IPS-18a (cell line): ENCODE measurements around the gene CYP19A1.

Experiments
- H3K27ac ChIP-seq: one replicate; pipeline ENCODE4 v1.5.1; 2013; ENCODE audit warnings: low read length
- H3K27me3 ChIP-seq: one replicate; pipeline ENCODE4 v1.6.1; 2013; ENCODE audit warnings: mild to moderate bottlenecking, low read length; ENCODE audit not compliant: control insufficient read depth, insufficient read depth
- H3K36me3 ChIP-seq: one replicate; pipeline ENCODE4 v1.6.1; 2013; ENCODE audit warnings: low read depth, low read length; ENCODE audit not compliant: control insufficient read depth
- H3K4me1 ChIP-seq: one replicate; pipeline ENCODE4 v1.6.1; 2013; ENCODE audit warnings: low read depth, low read length; ENCODE audit not compliant: control insufficient read depth
- H3K4me3 ChIP-seq: one replicate; pipeline ENCODE4 v1.5.1; 2013; ENCODE audit warnings: low read length
- H3K9ac ChIP-seq: one replicate; pipeline ENCODE4 v1.6.1; 2013; ENCODE audit warnings: mild to moderate bottlenecking, low read length, moderate library complexity
- H3K9me3 ChIP-seq: one replicate; pipeline ENCODE4 v1.6.1; 2013; ENCODE audit warnings: low read depth, low read length; ENCODE audit not compliant: control insufficient read depth

The CYP19A1 gene

DNA sequence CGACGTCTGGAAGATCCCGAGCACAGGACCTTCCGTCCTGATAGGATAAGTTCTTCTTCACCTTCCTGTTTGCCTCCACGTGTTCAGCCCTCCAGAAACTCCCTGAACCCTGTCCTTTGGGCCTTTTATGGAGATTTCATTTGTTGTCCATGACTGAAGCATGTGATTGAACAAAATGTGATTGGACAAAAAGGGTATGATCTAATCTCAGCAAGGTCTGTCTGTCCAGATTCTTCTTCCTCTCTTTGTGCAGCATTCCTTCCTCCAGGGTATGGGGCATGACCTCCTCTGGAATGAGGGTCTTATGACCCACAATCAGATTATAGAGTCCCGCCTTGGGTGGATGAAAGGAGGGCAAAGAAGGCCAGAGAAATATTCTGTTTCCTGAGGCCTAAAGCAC is at the start of gene CYP19A1:
Gene CYP19A1 (minus strand): TSS at position 101 of the 400 bp plus-strand sequence. CDS start 95,684 bp downstream, outside the sequence.
- Histone ChIP-seq H3K9ac (no peak within 1 kb of the TSS), H3K4me1 (no peaks in the 10 kb centered on the region), H3K4me3 (no peak within 1 kb of the TSS), H3K36me3 (no peaks in the 10 kb centered on the region), H3K27ac (no peak within 1 kb of the TSS), H3K9me3 (no peaks in the 10 kb centered on the region), H3K27me3 (peaks cover 41% of the 10 kb centered on the region)

GRCh38 chr15:51387699-51388041 is 49.3 kb upstream of the CYP19A1 start:
- H3K9ac ChIP-seq = no peak overlapping the region
- H3K4me3 ChIP-seq = no peak overlapping the region
- no peak overlapping the region for H3K27ac ChIP-seq
- H3K36me3 ChIP-seq = no peaks in the 10 kb centered on the region
- H3K4me1 ChIP-seq = peaks cover 11% of the 10 kb centered on the region
- no peaks in the 10 kb centered on the region for H3K27me3 ChIP-seq
- H3K9me3 ChIP-seq = no peaks in the 10 kb centered on the region

- Histone ChIP-seq H3K36me3 (no peaks in the 10 kb centered on the region), H3K9ac (no peak overlapping the region), H3K27ac (no peak overlapping the region), H3K27me3 (no peaks in the 10 kb centered on the region), H3K4me1 (peaks cover 11% of the 10 kb centered on the region), H3K4me3 (no peak overlapping the region), H3K9me3 (no peaks in the 10 kb centered on the region)
Observed at GRCh38 chr15:51386960-51387698, 48.7 kb upstream of the CYP19A1 start.

- no peak overlapping the region for H3K9ac ChIP-seq
- no peaks in the 10 kb centered on the region for H3K9me3 ChIP-seq
- no peaks in the 10 kb centered on the region for H3K36me3 ChIP-seq
- H3K4me1 ChIP-seq = peaks cover 11% of the 10 kb centered on the region
- no peak overlapping the region for H3K4me3 ChIP-seq
- H3K27ac ChIP-seq = no peak overlapping the region
- H3K27me3 ChIP-seq = no peaks in the 10 kb centered on the region
Observed at GRCh38 chr15:51386486-51386885, 48.1 kb upstream of the CYP19A1 start.

DNA sequence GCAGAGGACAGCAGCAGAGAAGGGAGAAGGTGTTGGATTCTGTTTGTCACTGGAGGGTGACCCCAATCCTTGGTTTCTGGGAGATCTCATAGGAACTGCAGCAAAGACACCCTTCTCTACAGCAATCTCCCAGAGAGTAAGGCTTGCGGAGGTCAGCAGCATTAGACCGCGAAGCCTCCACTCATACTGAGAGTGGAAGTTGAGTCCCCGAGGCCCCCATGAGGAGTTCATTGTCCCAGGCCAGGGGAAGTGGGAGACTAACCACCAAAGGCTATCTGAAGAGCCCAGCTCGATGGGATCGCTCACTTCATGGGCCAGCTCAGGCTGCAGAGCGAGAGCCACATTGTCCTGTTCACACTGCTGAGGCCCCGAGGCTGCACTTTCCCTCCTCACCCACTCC is 47.6 kb upstream of the CYP19A1 start:
- no peaks in the 10 kb centered on the region for H3K36me3 ChIP-seq
- H3K27ac ChIP-seq = no peak overlapping the region
- no peaks in the 10 kb centered on the region for H3K9me3 ChIP-seq
- no peak overlapping the region for H3K4me3 ChIP-seq
- H3K27me3 ChIP-seq = no peaks in the 10 kb centered on the region
- H3K9ac ChIP-seq = no peak overlapping the region
- H3K4me1 ChIP-seq = peaks cover 7% of the 10 kb centered on the region

DNA sequence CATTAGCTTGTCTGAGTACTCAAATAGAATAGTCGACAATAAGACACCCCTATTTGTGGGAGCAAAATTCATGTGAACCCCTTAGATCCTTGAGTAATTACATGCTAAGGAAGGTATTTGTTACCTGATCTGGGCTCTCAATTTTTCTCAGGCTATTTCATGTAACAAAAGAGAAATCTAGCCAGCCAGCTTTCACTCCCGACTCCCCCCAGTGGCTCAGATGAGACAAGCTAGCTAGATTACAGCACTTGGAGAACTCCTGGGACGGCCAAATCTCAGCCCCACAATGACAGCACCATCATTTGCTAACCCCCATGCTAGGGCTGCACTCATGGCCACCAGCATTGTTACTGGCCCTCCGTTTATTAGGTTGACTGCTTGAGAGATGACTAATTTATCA is 44.4 kb upstream of the CYP19A1 start:
- no peaks in the 10 kb centered on the region for H3K36me3 ChIP-seq
- H3K4me1 ChIP-seq = no peaks in the 10 kb centered on the region
- no peaks in the 10 kb centered on the region for H3K27me3 ChIP-seq
- H3K27ac ChIP-seq = no peak overlapping the region
- no peak overlapping the region for H3K9ac ChIP-seq
- no peak overlapping the region for H3K4me3 ChIP-seq
- H3K9me3 ChIP-seq = no peaks in the 10 kb centered on the region

DNA sequence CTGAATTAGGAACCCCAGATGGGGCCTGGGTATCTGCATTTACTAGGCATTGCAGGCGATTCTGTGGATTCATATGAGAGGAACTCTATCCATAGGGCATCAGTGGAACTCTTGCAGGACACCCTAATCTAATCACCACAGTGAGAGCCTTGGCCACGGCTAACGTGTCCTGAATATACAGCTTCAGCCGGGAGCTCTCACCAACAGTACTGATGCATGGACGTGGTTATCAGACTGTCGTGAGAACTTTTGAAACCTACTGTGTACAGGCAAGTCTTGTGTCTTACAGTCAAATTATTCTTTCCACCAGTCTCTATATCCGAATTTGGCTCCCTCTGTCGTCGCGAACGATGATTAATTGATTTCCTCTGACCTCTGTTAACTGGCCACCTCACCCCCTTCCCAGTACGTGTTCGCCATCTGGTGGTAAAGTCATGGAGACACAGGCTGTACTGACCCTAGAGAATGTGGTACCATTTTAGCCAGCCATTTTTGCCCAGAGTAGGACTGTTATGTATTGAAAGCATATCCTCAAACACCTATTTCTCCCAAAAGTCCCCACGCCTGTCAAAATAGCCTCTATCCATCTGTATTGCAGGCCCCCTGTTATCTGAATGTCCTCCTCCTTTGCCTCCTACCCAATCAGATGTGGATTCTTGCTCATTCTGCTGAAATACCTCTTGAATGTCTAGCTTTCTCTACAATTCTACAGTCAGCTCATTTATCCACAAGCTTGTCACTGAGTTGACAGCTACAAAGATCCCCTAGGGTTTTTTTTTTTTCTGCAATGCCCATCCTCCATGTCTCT is 42.8 kb upstream of the CYP19A1 start:
- Histone ChIP-seq H3K4me3 (no peak overlapping the region), H3K9ac (no peak overlapping the region), H3K9me3 (no peaks in the 10 kb centered on the region), H3K27me3 (no peaks in the 10 kb centered on the region), H3K36me3 (no peaks in the 10 kb centered on the region), H3K27ac (no peak overlapping the region), H3K4me1 (no peaks in the 10 kb centered on the region)

GRCh38 chr15:51379390-51379789 is 41.0 kb upstream of the CYP19A1 start:
- H3K27ac ChIP-seq = no peak overlapping the region
- H3K36me3 ChIP-seq = no peaks in the 10 kb centered on the region
- H3K4me3 ChIP-seq = no peak overlapping the region
- H3K9me3 ChIP-seq = no peaks in the 10 kb centered on the region
- H3K4me1 ChIP-seq = no peaks in the 10 kb centered on the region
- H3K9ac ChIP-seq = no peak overlapping the region
- no peaks in the 10 kb centered on the region for H3K27me3 ChIP-seq

- Histone ChIP-seq H3K4me1 (no peaks in the 10 kb centered on the region), H3K9ac (no peak overlapping the region), H3K36me3 (no peaks in the 10 kb centered on the region)
Observed at GRCh38 chr15:51378406-51378805, 40.0 kb upstream of the CYP19A1 start.

GRCh38 chr15:51377038-51377786 is 38.8 kb upstream of the CYP19A1 start:
- no peaks in the 10 kb centered on the region for H3K36me3 ChIP-seq
- H3K4me1 ChIP-seq = no peaks in the 10 kb centered on the region
- no peaks in the 10 kb centered on the region for H3K27me3 ChIP-seq
- no peak overlapping the region for H3K27ac ChIP-seq
- no peak overlapping the region for H3K9ac ChIP-seq
- H3K4me3 ChIP-seq = no peak overlapping the region
- no peaks in the 10 kb centered on the region for H3K9me3 ChIP-seq

More at GRCh38 chr15:51378406-51378805, 40.0 kb upstream of the CYP19A1 start:
- no peaks in the 10 kb centered on the region for H3K27me3 ChIP-seq
- H3K9me3 ChIP-seq = no peaks in the 10 kb centered on the region
- H3K4me3 ChIP-seq = no peak overlapping the region
- no peak overlapping the region for H3K27ac ChIP-seq

DNA sequence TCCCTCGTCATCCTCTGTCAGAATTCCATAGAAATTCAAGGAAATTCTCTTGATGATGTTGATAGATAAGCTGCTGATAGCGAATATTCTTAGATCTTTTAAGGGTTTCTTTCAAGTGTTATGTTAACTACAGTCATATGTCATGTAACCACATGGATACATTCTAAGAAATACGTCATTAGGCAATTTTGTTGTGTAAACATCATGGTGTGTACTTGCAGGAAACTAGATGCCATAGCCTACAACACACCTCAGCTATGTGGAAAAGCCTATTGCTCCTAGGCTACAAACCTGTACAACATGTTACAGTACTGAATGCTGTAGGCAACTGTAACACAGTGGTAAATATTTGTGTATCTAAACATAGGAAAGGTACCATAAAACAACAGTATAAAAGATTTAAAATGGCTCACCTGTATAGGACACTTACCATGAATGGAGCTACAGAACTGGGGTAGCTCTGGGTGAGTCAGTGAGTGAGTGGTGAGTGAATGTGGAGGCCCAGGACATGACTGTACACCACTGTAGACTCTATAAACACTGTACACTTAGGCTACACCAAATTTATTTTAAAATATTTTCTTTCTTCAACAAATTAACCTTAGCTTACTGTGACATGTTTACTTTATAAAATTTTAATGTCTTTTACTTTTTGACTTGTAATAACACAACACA is 37.7 kb upstream of the CYP19A1 start:
- H3K27ac ChIP-seq = no peak overlapping the region
- no peaks in the 10 kb centered on the region for H3K9me3 ChIP-seq
- no peaks in the 10 kb centered on the region for H3K36me3 ChIP-seq
- H3K9ac ChIP-seq = no peak overlapping the region
- no peak overlapping the region for H3K4me3 ChIP-seq
- no peaks in the 10 kb centered on the region for H3K4me1 ChIP-seq
- no peaks in the 10 kb centered on the region for H3K27me3 ChIP-seq
